GM18907 (cell line): Measurements from ENCODE around the gene KNSTRN.

Experiments used
- ATAC-seq: cut with Tn5 transposase; IDR thresholded peaks from one replicate; pipeline ENCODE4 v1.9.1; 2021; ENCODE audit warnings: mild to moderate bottlenecking, moderate library complexity; ENCODE audit not compliant: unreplicated experiment

The KNSTRN gene

DNA sequence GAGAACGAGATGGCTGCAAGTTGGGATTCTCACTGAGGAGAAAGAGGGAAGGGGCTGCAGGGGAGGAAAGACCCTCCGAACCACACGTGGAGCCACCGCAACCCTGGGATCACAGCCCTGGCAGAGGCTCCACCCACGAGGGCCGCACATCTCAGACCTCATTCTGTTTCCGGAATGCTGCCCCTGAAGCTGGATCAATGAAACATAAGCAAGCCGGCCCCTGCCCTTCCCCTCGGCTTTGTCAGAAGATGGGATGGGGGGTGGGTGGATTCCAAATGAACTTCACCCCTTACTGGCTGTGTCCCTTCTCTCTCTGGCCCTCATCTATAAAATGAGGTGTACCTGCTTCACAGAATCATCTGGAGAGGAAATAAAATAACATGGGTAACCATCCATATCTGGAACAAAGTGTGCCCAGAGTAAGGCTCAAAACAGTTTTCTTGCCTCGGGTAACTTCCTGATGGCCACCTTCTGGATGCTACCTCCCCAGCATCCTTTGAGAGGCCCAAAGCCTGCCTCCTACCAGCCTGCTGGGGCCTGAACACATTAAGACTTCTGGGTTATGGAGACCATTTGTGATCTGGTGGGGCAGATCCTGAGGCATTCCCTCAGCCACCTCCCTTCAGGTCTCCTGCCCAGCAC, 37.2 kb upstream of the KNSTRN start:
- no peak for ATAC-seq

DNA sequence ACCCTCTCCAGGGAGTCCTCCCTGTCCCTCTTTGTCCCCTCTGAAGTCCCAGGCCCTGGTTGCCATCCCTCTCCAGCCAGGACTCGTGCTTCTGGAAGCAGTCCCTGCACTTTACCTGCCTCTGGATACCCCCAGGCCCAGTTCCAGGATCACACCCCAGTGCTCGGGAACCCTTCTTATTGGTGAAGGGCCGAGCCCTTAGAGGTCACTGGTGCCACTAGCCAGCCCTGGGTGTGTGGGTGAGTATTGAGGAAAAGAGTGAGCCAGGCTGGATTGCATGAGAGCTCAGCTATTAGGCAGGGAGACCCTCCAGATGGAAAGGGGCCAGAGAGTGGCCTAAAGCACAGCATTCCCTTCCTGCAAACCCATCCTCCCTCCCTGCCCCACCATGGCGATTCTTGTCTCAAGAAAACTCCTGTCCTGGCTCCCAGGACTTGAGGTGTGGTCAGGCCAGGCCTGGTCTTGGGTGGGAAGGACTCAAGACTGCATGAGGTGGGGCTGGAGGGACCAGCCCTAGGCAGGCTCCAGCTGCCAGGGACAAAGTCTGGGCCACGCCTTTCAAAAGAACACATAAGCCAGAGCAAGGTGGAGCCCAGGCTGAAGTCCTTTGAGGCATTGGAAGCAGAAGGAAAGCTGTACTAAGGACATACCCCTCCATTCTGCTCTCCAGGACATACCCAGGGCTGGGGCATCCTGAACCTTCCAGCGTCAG, 36.5 kb upstream of the KNSTRN start:
- no peak for ATAC-seq

- ATAC-seq, result no peak
Observed at GRCh38 chr15:40346579-40347558, 35.7 kb upstream of the KNSTRN start.

DNA sequence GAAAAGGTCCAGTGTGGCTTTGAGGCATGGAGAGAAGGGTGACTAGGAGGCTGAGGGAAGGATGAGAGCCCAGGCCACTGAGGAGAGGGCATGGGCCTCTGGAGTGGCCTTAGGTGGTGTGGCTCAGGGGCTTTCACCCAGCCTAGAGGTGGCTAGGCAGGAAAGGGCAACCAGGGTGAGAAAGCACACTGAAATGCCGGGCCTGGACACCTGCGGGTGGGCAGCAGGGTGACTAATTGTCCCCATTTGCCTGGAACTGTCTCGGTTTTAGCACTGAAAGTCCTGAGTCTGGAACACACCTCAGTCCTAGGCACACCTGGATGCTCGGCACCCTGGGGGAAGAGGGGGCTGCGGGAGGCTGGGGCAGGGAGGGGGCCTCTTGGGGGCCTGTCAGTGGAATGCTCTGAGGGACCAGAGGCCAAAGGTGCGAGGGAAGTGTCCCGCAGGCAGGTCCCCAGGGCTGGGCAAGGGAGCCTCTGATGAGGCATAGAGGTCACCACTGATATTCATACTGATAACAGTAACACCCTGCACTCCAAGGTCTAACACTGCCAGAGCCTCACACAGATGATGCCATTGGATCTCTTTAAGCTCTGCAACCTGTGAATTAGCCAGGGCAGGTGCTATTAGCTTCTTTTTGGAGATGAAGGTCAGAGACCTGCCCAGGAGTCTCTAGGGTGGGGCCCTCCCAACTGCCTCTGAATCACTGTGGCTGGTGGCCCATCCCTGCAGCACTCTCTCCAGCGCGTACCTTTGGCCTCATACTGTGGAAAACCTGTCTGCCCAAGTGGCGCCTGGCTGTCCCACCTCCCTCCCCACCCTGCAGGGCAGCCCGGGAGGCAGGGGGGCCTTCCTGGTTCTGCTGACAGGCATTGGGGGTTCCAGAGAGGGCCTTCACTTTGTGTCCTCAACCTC, 34.7 kb upstream of the KNSTRN start:
- ATAC-seq, result no peak

- ATAC-seq, result no peak
Observed at GRCh38 chr15:40348474-40348870, 34.0 kb upstream of the KNSTRN start.

DNA sequence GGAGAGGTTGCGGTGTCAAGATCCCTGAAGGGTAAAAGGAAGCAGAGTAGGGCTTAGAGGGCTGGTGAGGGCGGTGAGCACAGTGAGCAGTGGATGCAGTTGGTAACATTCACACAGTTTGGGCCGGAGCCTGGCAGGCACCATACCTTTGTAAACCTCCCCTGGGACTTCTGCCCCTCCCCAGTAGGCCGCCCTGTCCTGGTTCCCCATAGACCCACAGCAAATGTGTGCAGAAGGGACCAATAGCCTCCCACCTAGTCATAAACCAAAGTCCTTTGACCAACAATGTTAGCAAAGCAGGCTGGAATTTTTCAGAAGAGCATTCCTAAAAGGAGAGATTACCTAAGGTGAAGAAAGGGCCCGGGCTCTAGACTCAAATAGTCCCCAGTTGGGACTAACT, 33.4 kb upstream of the KNSTRN start:
- no peak for ATAC-seq

DNA sequence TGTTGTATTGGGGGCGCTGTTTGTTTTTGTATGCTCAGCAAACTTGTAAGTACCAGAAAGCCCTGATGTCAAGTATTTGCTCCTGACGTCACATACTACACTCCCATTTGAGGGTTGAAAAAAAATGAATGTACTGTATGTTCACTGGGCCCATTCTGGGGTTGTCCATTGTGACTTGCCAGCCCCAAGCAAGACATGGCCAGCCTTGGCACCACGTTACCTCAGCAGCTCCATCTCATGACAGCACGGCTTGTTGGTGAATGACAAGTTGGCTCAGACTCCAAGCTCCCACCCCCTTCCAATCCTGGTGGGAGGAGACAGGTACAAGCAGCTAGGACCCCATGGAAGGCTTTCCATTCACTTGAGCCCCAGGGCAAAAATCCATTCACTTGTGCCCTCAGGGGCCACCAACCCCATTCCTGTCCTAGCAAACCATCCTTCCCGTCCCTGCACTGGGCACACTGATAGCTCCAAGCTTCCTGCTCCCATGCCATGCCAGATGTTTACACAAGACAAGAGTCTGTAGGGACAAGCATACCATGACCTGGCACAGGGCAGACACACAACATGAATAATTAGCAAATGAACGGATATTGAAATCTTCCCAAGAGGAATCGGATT, 30.1 kb upstream of the KNSTRN start:
- ATAC-seq, result no peak

DNA sequence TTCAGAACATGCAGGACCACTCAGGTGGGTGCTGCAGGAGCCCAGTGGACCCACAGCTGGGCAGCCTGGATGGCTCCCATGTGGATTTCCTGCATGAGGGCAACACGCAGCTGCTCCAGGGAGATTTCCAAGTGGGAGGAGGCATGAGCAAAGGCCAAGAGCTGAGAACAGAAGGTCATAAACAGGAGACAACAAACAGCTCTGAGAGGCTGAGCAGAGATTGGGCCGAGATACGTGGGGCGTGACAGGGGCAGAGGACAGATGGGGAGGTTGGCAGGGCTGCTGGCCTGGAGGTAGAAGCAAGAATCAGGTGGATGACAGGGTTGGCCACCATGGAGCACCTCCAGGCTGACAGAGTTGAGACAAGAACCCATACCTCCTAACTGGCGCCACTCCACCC, 28.8 kb upstream of the KNSTRN start:
- ATAC-seq, result no peak

GRCh38 chr15:40354408-40355171, 27.9 kb upstream of the KNSTRN start:
- no peak for ATAC-seq

- no peak for ATAC-seq
Observed at GRCh38 chr15:40355976-40356585, 26.4 kb upstream of the KNSTRN start.

GRCh38 chr15:40357246-40357645, 25.3 kb upstream of the KNSTRN start:
- no peak for ATAC-seq

DNA sequence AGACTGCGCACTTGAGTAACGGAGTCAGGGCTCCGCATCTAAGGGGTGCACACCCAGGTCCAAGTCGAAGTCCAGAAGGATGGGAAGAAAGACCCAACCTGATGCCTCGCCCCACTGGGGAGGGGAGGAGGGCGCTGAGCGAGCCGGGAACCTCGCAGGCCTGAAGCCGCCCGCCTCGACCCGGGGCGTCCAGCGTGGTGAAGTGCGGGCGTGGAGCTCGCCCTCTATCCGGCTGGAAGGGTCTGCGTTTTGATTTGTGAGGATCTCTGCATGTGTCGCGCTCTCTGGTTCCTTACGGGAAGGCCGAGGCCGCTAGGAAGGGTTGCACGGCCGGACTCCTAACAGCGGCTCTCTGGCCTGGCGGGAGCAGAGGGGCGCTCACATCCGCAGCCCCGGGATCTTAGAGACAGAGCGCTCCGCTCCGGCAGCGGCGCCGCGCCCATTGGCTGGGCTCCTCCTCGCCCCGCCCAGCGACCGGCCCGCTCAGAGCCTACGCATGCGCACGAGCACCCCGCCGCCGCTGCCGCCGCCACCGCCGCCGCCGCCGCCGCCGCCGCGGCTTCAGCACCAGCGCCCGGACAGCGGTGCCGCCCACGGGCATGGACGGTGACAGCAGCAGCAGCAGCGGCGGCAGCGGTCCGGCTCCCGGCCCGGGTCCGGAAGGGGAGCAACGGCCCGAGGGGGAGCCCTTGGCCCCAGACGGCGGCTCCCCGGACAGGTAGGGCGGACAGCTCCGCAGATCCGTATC, 24.6 kb upstream of the KNSTRN start, which contains the start of gene DISP2:
Gene DISP2 (plus strand): TSS at position 497 of the 748 bp plus-strand sequence. CDS start 103 bp downstream, at position 600.
- ATAC-seq, result peak; percentile 72

GRCh38 chr15:40358471-40359353, 23.8 kb upstream of the KNSTRN start:
- ATAC-seq, result peak; percentile 19

GRCh38 chr15:40360015-40360414, 22.5 kb upstream of the KNSTRN start:
- ATAC-seq, result no peak

DNA sequence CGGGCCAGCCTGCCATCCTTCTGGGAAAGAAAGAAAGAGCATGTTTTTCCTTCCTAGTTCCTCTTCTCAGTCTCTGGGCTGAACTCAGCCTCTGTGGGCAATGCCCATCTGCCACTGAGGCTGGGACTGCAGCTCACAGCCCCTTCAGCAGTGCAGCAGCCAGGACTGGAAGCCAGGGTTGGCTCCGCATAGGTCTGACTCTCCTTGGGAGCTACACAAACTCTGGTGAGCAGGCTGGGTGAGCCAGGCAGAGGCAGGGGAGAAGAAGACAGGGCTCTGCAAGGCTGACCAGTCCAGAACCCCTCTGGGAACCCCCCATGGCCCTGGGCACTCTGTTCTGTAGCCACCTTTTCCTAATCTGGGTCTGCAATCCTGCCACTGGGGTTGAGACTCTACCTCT, 20.9 kb upstream of the KNSTRN start:
- no peak for ATAC-seq

DNA sequence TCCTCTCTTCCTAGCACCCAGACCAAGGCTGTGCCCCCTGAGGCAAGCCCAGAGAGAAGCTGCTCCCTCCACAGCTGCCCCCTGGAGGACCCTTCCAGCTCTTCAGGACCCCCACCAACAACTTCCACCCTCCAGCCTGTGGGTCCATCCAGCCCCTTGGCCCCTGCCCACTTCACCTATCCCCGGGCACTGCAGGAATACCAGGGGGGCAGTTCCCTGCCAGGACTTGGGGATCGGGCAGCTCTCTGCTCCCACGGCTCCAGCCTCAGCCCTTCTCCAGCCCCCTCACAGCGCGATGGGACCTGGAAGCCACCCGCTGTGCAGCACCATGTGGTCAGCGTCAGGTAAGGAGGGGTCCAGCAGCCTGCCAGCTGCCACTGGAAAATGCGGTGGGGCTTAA, 18.9 kb upstream of the KNSTRN start:
- no peak for ATAC-seq

GRCh38 chr15:40364251-40364650, 18.3 kb upstream of the KNSTRN start:
- ATAC-seq, result no peak
